Measurements from ENCODE around the gene LRRC71. TPM values are rescaled to one million over a fixed set of nuclear protein-coding genes. Genes with fewer than 3 reads are reported as not detected.

Gene LRRC71
- total and polyA plus RNA-seq, 2 experiments from 2014 or later = 0.24 TPM; not detected in 1

DNA sequence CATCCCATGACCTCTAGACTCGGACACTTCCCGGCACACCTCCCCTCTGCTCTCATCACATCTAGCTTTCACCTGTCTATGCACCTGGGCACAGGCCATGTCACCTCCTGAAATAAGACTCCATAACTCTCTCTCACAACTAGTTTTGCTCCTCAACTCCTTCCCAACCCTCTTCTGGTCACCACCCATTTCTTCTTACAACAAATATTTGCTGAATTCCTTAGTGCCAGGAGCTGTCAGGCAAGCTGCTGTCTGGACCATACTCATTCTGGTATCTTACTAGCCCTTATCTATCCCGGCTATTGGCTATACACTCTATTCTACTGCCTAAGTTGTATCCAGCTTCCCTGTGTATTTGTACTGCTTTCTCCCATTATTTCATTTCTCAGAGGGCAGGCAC is 49.1 kb downstream of the LRRC71 start (continued):
- TF ChIP-seq STAT1 (IDR thresholded peaks at IDR 0.05; ENCODE audit: unreplicated experiment) (no peak), ZNF331 (CRISPR knock-in tag; IDR thresholded peaks at IDR 0.05; ENCODE audit: low read depth) (no peak), EZH2phosphoT487 (IDR thresholded peaks at IDR 0.05; ENCODE audit: unreplicated experiment) (no peak), JUNB (IDR thresholded peaks at IDR 0.05; ENCODE audit: unreplicated experiment) (no peak)

DNA sequence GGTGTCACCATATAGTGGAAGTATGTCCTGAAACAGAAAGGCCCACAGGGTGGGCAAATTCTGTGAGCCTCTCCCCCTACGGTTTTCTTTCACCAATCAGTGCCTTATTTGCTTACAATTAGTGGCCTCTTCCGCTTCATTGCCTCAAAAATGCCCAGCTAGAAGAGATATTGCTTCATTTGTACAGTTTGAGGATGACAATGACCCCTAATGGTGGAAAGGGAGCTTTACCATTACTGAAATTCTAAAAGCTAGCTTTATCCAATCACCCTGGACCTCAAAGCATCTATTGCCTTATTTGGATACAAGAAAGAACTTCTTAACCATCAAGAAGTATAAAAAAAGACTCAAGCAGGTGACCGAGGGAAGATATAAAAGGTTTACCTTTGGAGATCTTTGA is 49.6 kb downstream of the LRRC71 start:
- DNase-seq (ENCODE audit: low spot score) = peak; percentile 18
- H3K4me3 Mint-ChIP-seq = no peak overlapping the region

More for the DNA sequence above, 49.6 kb downstream of the LRRC71 start:
- H3K4me1 Mint-ChIP-seq = peaks cover 7% of the 10 kb centered on the region; the same call in 2 of the 3 replicates
- TF ChIP-seq, protein P1, sequence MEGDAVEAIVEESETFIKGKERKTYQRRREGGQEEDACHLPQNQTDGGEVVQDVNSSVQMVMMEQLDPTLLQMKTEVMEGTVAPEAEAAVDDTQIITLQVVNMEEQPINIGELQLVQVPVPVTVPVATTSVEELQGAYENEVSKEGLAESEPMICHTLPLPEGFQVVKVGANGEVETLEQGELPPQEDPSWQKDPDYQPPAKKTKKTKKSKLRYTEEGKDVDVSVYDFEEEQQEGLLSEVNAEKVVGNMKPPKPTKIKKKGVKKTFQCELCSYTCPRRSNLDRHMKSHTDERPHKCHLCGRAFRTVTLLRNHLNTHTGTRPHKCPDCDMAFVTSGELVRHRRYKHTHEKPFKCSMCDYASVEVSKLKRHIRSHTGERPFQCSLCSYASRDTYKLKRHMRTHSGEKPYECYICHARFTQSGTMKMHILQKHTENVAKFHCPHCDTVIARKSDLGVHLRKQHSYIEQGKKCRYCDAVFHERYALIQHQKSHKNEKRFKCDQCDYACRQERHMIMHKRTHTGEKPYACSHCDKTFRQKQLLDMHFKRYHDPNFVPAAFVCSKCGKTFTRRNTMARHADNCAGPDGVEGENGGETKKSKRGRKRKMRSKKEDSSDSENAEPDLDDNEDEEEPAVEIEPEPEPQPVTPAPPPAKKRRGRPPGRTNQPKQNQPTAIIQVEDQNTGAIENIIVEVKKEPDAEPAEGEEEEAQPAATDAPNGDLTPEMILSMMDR (conservative IDR thresholded peaks at IDR 0.05; ENCODE audit: low read depth in 2 of 2) = peak in 1 of 2 experiments; percentile 35; a peak in 3 of 4 replicates
- TF ChIP-seq, protein P2, sequence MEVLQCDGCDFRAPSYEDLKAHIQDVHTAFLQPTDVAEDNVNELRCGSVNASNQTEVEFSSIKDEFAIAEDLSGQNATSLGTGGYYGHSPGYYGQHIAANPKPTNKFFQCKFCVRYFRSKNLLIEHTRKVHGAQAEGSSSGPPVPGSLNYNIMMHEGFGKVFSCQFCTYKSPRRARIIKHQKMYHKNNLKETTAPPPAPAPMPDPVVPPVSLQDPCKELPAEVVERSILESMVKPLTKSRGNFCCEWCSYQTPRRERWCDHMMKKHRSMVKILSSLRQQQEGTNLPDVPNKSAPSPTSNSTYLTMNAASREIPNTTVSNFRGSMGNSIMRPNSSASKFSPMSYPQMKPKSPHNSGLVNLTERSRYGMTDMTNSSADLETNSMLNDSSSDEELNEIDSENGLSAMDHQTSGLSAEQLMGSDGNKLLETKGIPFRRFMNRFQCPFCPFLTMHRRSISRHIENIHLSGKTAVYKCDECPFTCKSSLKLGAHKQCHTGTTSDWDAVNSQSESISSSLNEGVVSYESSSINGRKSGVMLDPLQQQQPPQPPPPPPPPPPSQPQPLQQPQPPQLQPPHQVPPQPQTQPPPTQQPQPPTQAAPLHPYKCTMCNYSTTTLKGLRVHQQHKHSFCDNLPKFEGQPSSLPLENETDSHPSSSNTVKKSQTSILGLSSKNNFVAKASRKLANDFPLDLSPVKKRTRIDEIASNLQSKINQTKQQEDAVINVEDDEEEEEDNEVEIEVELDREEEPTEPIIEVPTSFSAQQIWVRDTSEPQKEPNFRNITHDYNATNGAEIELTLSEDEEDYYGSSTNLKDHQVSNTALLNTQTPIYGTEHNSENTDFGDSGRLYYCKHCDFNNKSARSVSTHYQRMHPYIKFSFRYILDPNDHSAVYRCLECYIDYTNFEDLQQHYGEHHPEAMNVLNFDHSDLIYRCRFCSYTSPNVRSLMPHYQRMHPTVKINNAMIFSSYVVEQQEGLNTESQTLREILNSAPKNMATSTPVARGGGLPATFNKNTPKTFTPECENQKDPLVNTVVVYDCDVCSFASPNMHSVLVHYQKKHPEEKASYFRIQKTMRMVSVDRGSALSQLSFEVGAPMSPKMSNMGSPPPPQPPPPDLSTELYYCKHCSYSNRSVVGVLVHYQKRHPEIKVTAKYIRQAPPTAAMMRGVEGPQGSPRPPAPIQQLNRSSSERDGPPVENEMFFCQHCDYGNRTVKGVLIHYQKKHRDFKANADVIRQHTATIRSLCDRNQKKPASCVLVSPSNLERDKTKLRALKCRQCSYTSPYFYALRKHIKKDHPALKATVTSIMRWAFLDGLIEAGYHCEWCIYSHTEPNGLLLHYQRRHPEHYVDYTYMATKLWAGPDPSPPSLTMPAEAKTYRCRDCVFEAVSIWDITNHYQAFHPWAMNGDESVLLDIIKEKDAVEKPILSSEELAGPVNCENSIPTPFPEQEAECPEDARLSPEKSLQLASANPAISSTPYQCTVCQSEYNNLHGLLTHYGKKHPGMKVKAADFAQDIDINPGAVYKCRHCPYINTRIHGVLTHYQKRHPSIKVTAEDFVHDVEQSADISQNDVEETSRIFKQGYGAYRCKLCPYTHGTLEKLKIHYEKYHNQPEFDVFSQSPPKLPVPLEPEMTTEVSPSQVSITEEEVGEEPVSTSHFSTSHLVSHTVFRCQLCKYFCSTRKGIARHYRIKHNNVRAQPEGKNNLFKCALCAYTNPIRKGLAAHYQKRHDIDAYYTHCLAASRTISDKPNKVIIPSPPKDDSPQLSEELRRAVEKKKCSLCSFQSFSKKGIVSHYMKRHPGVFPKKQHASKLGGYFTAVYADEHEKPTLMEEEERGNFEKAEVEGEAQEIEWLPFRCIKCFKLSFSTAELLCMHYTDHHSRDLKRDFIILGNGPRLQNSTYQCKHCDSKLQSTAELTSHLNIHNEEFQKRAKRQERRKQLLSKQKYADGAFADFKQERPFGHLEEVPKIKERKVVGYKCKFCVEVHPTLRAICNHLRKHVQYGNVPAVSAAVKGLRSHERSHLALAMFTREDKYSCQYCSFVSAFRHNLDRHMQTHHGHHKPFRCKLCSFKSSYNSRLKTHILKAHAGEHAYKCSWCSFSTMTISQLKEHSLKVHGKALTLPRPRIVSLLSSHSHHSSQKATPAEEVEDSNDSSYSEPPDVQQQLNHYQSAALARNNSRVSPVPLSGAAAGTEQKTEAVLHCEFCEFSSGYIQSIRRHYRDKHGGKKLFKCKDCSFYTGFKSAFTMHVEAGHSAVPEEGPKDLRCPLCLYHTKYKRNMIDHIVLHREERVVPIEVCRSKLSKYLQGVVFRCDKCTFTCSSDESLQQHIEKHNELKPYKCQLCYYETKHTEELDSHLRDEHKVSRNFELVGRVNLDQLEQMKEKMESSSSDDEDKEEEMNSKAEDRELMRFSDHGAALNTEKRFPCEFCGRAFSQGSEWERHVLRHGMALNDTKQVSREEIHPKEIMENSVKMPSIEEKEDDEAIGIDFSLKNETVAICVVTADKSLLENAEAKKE (CRISPR knock-in tag; IDR thresholded peaks at IDR 0.05) = no peak
- no peak for TF ChIP-seq ZNF331 (CRISPR knock-in tag; IDR thresholded peaks at IDR 0.05; ENCODE audit: low read depth)
- H3K79me2 ChIP-seq (replicated peaks; ENCODE audit: insufficient read depth) = no peaks in the 10 kb centered on the region
- H3K4me1 ChIP-seq (ENCODE audit: insufficient read depth) = no peaks in the 10 kb centered on the region
- no peak overlapping the region for H3K4me3 ChIP-seq
- no peak overlapping the region for H3K4me2 ChIP-seq
- 0 out of 2 replicates have a peak, but pooled peaks cover 11% of the 10 kb centered on the region for H3K36me3 ChIP-seq (ENCODE audit: insufficient read depth)
- peaks cover 37% of the 10 kb centered on the region for H3K36me3 Mint-ChIP-seq (ENCODE audit: low read depth)
- H3F3A ChIP-seq (replicated peaks; ENCODE audit: low read depth) = no peaks in the 10 kb centered on the region
- no peak overlapping the region for H3K27ac ChIP-seq (ENCODE audit: low read depth)
- no peaks in the 10 kb centered on the region for H3K27me3 ChIP-seq (ENCODE audit: insufficient read depth)
- H3K27me3 Mint-ChIP-seq (ENCODE audit: insufficient read depth, low read depth, poor library complexity) = peaks cover 2% of the 10 kb centered on the region
- H2AFZ ChIP-seq = no peak overlapping the region
- H3K9me2 ChIP-seq (ENCODE audit: insufficient read depth) = peaks cover 3% of the 10 kb centered on the region; the same call in 1 of the 2 replicates
- H3K9me3 Mint-ChIP-seq = no peaks in the 10 kb centered on the region
- no peak overlapping the region for H3K27ac Mint-ChIP-seq
- no peak; the same call in 2 of the 3 replicates for ATAC-seq
- 0 out of 2 replicates have a peak, but pooled peaks cover 4% of the 10 kb centered on the region for H4K20me1 ChIP-seq (replicated peaks; ENCODE audit: insufficient read depth)

Data from GM23338 (cell line).